ENCODE results near the gene HIVEP3.

HIVEP3 gene

DNA sequence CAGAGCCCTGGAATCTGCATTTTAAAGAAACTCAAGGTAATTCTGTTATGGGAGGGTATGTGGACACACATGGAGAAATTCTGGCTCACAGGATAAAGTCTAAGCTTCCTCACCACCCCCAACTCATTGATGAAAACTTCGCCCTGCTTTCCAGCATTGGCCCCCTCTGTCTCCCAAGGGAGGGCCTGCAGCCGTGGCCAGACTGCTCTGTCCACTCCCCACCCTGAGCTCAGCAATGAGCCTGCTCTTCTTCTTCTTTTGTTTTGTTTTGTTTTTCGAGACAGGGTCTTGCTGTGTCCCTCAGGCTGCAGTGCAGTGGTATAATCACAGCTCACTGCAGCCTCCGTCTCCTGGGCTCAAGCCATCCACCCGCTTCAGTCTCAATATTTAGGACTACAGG is 297.5 kb downstream of the HIVEP3 start:
- H3K4me3 ChIP-seq (ENCODE audit: low read depth, low read length), result no peak overlapping the region
- TF ChIP-seq, protein P1, sequence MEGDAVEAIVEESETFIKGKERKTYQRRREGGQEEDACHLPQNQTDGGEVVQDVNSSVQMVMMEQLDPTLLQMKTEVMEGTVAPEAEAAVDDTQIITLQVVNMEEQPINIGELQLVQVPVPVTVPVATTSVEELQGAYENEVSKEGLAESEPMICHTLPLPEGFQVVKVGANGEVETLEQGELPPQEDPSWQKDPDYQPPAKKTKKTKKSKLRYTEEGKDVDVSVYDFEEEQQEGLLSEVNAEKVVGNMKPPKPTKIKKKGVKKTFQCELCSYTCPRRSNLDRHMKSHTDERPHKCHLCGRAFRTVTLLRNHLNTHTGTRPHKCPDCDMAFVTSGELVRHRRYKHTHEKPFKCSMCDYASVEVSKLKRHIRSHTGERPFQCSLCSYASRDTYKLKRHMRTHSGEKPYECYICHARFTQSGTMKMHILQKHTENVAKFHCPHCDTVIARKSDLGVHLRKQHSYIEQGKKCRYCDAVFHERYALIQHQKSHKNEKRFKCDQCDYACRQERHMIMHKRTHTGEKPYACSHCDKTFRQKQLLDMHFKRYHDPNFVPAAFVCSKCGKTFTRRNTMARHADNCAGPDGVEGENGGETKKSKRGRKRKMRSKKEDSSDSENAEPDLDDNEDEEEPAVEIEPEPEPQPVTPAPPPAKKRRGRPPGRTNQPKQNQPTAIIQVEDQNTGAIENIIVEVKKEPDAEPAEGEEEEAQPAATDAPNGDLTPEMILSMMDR (IDR thresholded peaks at IDR 0.05; ENCODE audit: insufficient read depth, low read depth, low read length, missing control alignments), result no peak
- no peak for DNase-seq (ENCODE audit: low read depth)

DNA sequence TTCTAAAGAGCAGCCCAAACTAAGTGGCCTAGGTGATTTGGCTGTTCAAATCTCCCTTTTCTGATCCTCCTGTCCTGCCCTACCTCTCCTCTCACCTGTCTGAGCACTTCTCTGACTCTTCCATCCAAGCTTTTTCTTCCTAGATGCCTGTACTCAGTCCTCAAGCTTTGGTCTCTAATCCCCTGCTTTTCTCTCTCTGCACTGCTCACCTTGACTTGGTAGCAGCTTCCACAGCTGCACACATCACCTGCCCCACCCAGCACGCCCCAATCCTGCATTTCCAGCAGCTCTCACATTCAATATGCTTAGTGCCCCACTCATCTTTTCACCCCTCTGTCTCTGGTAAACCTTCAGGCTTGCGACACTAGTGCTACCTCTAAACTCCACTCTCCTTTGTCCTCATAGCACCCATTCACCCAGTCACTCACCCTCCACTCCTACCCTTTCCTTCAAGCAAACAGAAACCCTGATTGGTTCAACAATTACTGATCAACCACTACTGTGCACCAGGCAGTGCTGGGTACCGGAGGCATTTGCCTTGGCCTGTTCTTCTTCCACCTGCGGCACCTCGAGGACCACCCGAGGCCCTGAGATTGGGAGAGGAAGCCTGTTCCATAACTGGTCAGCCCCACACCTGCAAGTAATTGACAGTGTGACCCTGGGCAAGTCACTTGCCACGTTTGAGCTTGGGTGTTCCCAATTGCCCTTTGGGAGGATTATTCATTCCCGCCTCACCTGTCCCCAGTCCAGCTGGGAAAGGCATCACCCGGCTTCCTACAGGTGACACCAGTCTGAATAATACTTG is 298.2 kb downstream of the HIVEP3 start:
- TF ChIP-seq, protein P1 (IDR thresholded peaks at IDR 0.05; ENCODE audit: insufficient read depth, low read depth, low read length, missing control alignments), result no peak
- no peak for DNase-seq (ENCODE audit: low read depth)
- no peak overlapping the region for H3K4me3 ChIP-seq (ENCODE audit: low read depth, low read length)

DNA sequence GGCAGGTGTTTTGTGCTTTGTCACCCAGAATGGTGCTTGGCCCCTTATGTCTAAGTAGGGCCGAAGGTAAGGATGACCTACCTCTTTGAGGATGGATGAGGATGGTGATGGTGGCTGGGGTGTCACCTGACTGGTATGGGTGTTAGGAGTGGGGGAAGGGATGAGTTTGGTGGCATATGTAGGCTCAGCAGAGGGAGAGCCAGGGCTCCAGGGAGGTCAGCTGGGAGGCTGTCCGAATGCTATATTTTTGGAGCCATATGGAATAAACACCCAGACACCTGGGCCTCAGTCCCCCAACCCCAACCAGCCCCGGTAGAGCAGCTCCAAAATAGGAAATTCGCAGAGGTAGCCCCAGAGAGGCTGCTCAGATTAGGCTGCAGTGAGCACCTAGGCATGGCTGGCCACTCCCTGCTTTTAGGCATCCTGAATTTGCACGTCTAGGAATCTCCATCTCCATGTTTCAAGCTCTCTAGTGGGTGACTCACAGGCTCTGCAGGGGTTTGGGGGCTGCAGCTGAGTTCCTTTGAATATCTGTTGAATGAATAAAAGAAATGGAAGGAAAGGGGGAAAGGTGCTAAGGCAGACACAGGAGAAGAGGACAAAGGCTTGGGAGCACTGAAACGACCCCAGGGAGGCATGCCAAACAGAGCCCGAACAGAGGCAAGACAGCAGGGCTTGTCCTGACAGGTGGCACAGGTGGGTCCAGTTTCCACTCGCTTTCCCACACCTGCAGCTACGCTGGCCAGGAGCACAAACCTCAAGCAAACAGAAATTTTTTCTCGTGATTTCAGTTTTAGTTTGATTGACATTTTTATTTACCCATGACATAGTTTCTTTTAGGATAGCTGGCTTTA is 299.0 kb downstream of the HIVEP3 start:
- no peak overlapping the region for H3K4me3 ChIP-seq (ENCODE audit: low read depth, low read length)
- TF ChIP-seq, protein P1 (IDR thresholded peaks at IDR 0.05; ENCODE audit: insufficient read depth, low read depth, low read length, missing control alignments), result no peak
- no peak for DNase-seq (ENCODE audit: low read depth)

DNA sequence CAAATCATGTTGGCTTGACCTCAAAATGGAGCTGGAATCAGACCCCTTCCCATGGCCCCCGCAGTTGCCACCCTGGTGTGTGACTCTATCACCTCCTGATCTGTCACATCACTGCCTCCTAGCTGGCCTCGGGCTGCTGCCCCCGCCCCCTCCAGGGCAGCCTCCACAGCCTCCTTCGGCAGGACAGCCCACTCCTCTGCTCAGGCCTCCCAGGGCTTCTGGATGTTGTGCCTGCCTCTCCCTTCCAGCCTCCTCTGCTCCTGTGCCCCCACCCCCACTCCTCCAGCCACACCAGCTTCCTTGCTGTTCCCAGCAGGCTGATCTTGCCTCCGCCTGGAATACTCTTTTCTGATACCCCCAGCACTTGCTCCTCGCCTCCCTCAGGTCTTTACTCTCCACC is 299.9 kb downstream of the HIVEP3 start:
- no peak for DNase-seq (ENCODE audit: low read depth)
- H3K4me3 ChIP-seq (ENCODE audit: low read depth, low read length), result no peak overlapping the region
- TF ChIP-seq, protein P1 (IDR thresholded peaks at IDR 0.05; ENCODE audit: insufficient read depth, low read depth, low read length, missing control alignments), result no peak

DNA sequence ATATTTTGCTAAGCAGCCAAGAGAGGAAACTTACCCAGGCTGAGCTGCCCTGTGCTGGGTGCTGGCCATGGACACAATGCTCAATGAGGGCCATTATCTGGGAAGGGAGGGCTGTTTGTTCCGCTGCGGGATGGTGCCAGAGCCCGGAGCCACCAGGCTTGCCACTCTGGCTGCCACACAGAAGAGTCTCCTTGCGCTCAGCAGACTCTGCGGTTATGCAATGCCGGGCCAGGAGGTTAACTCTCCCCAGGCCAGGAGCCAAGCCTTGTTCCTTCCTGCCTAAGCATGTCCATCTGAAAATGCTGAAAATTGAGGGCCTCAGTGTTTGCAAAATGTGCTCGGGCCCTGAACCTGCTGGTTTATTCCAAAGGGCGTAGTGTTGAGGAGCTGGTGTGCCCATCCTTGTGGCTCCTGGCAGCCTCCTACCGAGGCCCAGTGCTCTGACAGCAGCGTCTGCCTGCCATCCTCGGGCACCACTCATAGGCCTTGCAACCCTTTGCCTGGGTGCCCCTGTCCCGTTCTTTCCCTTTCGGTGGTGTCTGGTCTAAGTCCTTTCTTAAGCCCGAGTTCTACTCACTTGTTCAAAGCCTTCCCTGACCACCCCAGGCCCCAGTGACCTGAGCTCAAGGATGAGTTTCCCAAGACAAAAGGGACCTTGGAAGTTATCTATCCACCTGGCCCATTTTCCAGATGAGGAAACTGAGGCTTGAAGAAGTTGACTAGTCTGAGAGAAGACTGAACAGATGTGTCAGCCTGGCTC is 300.5 kb downstream of the HIVEP3 start:
- TF ChIP-seq, protein P1 (IDR thresholded peaks at IDR 0.05; ENCODE audit: insufficient read depth, low read depth, low read length, missing control alignments), result no peak
- H3K4me3 ChIP-seq (ENCODE audit: low read depth, low read length), result no peak overlapping the region
- no peak for DNase-seq (ENCODE audit: low read depth)

DNA sequence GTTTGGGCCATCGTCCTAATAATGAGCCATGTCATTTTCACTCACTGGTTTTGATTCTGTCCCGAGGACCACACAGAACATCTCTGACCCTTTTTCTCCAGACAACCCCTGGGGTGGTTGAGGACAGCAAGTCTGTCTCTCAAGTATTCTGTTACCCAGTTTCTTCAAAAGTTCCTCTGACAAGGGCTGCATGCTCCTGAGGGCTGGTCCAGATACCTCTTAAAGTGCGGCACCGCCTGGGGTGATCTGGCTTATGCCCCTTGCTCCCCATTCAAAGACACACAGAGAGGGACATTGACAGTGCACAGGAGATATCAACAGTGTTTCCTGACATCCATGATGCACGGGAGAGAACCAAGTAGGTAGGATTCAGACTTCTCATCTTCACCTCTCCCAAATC is 301.4 kb downstream of the HIVEP3 start:
- TF ChIP-seq, protein P1 (IDR thresholded peaks at IDR 0.05; ENCODE audit: insufficient read depth, low read depth, low read length, missing control alignments), result no peak
- no peak for DNase-seq (ENCODE audit: low read depth)
- H3K4me3 ChIP-seq (ENCODE audit: low read depth, low read length), result no peak overlapping the region

Measured in GM12865 (cell line).